ENCODE results near the gene KEL. TPM values are rescaled to one million over a fixed set of nuclear protein-coding genes. Genes with fewer than 3 reads are reported as not detected.

The KEL gene
- total RNA-seq, 2 donors from 2014 or later = not detected

DNA sequence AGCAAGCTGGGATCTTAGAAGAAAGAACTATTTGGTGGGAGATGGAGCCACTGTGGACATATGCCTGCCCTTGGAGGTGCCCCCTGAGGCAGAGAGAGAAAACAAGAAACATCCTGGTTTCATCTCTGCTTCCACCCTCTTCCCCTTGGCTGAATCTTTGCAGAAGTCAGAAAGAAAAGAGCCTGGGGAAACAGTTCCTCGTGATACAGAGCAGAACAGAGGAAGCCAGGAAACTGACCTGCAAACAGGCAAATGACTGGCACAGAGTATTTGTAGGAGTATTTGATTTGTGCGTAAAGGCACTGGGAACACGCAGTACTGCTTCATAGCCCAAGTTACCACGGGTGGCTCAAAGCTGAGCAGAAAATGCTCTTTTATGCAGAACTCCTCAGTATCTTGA lies 7.0 kb upstream of the KEL start:
- no peak for ATAC-seq (ENCODE audit: insufficient number of reproducible peaks, low FRiP score, low read depth)
- Histone ChIP-seq H3K27ac (no peak overlapping the region), H3K27me3 (replicated peaks; ENCODE audit: insufficient read depth) (no peaks in the 10 kb centered on the region), H3K36me3 (no peaks in the 10 kb centered on the region), H3K4me1 (ENCODE audit: control insufficient read depth in 1 of 2, low read depth in 2 of 2) (no peaks in the 10 kb centered on the region), H3K9me3 (no peaks in the 10 kb centered on the region), H3K4me3 (no peak overlapping the region)
- TF ChIP-seq, protein P1, sequence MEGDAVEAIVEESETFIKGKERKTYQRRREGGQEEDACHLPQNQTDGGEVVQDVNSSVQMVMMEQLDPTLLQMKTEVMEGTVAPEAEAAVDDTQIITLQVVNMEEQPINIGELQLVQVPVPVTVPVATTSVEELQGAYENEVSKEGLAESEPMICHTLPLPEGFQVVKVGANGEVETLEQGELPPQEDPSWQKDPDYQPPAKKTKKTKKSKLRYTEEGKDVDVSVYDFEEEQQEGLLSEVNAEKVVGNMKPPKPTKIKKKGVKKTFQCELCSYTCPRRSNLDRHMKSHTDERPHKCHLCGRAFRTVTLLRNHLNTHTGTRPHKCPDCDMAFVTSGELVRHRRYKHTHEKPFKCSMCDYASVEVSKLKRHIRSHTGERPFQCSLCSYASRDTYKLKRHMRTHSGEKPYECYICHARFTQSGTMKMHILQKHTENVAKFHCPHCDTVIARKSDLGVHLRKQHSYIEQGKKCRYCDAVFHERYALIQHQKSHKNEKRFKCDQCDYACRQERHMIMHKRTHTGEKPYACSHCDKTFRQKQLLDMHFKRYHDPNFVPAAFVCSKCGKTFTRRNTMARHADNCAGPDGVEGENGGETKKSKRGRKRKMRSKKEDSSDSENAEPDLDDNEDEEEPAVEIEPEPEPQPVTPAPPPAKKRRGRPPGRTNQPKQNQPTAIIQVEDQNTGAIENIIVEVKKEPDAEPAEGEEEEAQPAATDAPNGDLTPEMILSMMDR (IDR thresholded peaks at IDR 0.05) = no peak
- no peak for DNase-seq (ENCODE audit: low spot score)

DNA sequence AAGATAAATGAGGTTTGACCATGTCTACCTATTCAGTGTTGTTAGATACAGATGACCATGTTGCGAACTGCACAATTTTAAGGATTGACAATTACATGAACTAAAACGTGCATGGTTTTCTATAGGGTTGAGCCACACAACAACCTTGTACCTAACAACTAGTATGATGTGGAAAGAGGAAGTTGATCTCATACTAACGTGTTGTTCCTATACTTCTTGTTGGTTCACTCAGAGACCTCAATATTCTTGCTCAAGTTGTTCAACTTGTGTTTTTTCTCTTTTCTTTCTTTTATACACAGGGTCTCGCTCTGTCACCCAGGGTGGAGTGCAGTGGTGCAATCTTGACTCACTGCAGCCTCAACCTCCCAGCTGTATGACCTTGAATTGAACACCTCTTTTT lies 6.1 kb upstream of the KEL start:
- Histone ChIP-seq H3K27me3 (replicated peaks; ENCODE audit: insufficient read depth) (no peaks in the 10 kb centered on the region), H3K36me3 (no peaks in the 10 kb centered on the region), H3K4me3 (no peak overlapping the region), H3K4me1 (ENCODE audit: control insufficient read depth in 1 of 2, low read depth in 2 of 2) (no peaks in the 10 kb centered on the region), H3K27ac (no peak overlapping the region), H3K9me3 (no peaks in the 10 kb centered on the region)
- TF ChIP-seq, protein P1 (IDR thresholded peaks at IDR 0.05) = no peak
- ATAC-seq (ENCODE audit: insufficient number of reproducible peaks, low FRiP score, low read depth) (no peak), DNase-seq (ENCODE audit: low spot score) (no peak)

DNA sequence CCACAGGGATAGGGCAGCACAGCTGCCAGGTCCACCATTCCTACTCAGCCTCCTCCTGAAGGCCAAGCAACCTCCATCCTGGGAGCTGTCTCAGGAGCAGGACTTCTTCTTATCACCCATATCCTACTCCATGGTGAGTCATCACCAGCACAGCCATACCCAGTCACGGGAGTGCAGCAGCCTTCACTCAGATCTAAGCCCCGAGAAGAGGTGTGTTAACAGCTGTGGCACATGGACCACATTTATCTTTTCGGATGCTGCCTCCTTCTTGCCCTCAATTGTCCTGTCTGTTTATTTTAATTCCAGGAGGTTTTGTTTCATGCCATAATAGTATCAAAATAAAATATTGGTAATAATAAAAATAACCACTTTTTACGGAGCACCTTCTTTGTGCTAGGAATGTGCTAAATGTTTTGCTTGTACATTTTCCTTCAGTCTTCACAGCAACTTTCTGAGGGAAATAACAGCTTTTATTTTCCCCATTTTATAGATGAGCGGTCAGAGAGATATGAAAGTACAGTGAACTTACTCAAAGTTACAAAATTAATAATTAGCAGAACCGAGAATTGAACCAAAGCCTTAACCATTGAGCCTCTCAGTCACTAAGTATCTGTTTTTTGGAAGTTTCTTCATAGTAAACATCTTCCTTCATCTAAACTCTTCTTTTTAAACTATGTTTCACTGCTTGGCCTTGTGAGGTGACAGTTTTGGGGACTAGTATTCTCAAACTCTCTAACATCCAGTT lies 2.5 kb upstream of the KEL start:
- TF ChIP-seq, protein P1 (IDR thresholded peaks at IDR 0.05) = no peak
- Histone ChIP-seq H3K4me1 (ENCODE audit: control insufficient read depth in 1 of 2, low read depth in 2 of 2) (no peaks in the 10 kb centered on the region), H3K9me3 (no peaks in the 10 kb centered on the region), H3K36me3 (no peaks in the 10 kb centered on the region), H3K27ac (no peak overlapping the region), H3K4me3 (no peak overlapping the region), H3K27me3 (replicated peaks; ENCODE audit: insufficient read depth) (no peaks in the 10 kb centered on the region)
- no peak for ATAC-seq (ENCODE audit: insufficient number of reproducible peaks, low FRiP score, low read depth)
- no peak for DNase-seq (ENCODE audit: low spot score)

DNA sequence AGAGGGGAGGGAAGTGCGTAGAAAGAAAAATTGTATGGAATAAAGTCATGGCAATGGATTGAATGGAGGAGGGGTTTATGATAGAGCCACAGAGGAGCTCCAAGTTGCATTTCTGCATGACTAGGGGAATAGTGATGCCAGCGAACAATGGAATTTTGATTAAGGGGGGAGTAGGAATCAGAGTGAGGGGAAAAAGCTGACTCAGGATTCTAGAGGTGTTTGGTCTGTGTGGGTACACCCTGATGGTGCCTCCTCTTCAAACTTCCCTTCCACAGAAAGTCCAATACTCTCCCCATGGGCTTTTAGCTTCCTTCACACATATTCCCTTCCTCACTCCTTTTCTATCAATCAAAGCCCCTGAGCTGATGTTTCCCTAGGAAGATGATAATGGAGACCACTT lies 1.8 kb upstream of the KEL start:
- no peaks in the 10 kb centered on the region for H3K9me3 ChIP-seq
- DNase-seq (ENCODE audit: low spot score) (no peak), ATAC-seq (ENCODE audit: insufficient number of reproducible peaks, low FRiP score, low read depth) (no peak)
- TF ChIP-seq, protein P1 (IDR thresholded peaks at IDR 0.05) = no peak
- H3K4me3 ChIP-seq = no peak overlapping the region
- no peaks in the 10 kb centered on the region for H3K27me3 ChIP-seq (replicated peaks; ENCODE audit: insufficient read depth)
- H3K27ac ChIP-seq = no peak overlapping the region
- H3K4me1 ChIP-seq (ENCODE audit: control insufficient read depth in 1 of 2, low read depth in 2 of 2) = no peaks in the 10 kb centered on the region
- H3K36me3 ChIP-seq = no peaks in the 10 kb centered on the region

DNA sequence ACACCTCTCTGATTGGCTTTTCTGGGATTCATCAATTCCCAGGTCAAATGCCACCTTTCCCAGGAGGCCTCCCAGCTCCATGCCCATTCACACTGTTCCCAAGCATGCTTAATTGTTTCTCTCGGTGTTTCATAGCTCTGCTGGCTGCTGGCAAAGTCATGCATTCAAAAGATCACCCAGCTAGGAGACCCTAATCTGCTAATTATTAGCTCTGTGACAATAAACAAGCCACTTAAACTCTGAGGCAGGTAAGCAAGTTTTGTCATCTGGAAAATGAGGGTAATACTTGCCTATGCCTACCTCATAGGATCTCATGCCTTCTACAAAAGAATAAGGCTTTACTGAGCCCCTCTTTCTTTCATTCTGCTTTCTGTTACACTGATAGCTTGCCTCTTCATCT lies 828 bp upstream of the KEL start:
- H3K27ac ChIP-seq = no peak overlapping the region

More for the DNA sequence above, 828 bp upstream of the KEL start:
- no peak for DNase-seq (ENCODE audit: low spot score)
- Histone ChIP-seq H3K4me1 (ENCODE audit: control insufficient read depth in 1 of 2, low read depth in 2 of 2) (no peaks in the 10 kb centered on the region), H3K4me3 (no peak overlapping the region), H3K36me3 (no peaks in the 10 kb centered on the region), H3K27me3 (replicated peaks; ENCODE audit: insufficient read depth) (no peaks in the 10 kb centered on the region), H3K9me3 (no peaks in the 10 kb centered on the region)
- no peak for ATAC-seq (ENCODE audit: insufficient number of reproducible peaks, low FRiP score, low read depth)
- TF ChIP-seq, protein P1 (IDR thresholded peaks at IDR 0.05) = no peak
